ENCODE measurements around the gene GSN. TPM values are rescaled to one million over a fixed set of nuclear protein-coding genes. Genes with fewer than 3 reads are reported as not detected.

GSN gene
- total RNA-seq, 4 donors from 2014 or later: 628 to 986 (median 782) TPM

- intact Hi-C loops (cut with DNase I; ENCODE audit: low total_unique reads) (no loop called here), in situ Hi-C loops (cut with MboI; ENCODE audit: low pct_ligation_motif_present in 1 of 4, low pct_unique_long_range_greater_than_20kb in 1 of 4, low sequenced_read_pairs in 3 of 4) (loop anchor here in 3 of 4 donors (10.0 to 25.0 kb wide), 2 partner anchors 91 to 93 kb away; partner anchors contain the start of gene RAB14 (in 2 of the 3))
- H3K36me3 ChIP-seq: peaks cover 0 to 31% (median 9%) of the 10 kb centered on the region in 4 donors
- TF ChIP-seq CTCF (IDR thresholded peaks at IDR 0.05): no peak
- no peak for TF ChIP-seq POLR2A (IDR thresholded peaks at IDR 0.05)
- TF ChIP-seq EP300 (IDR thresholded peaks at IDR 0.05; ENCODE audit: low read depth): no peak
- no peak for TF ChIP-seq POLR2AphosphoS5 (IDR thresholded peaks at IDR 0.05)
- peak overlapping the region; percentile 29 to 86 (median 71) for H3K27ac ChIP-seq
- peak; percentile 54 for DNase-seq
- 65 to 100% methylated on average over 1 to 13 of the region's 13 CpGs for WGBS, 2 donors (ENCODE audit: low coverage in 1 of 2)
- H3K4me3 ChIP-seq: no peak overlapping the region
- no peaks in the 10 kb centered on the region for H3K9me3 ChIP-seq
- no peaks in the 10 kb centered on the region for H3K27me3 ChIP-seq
- H3K4me1 ChIP-seq: peaks cover 21 to 48% (median 29%) of the 10 kb centered on the region in 4 donors
Observed at GRCh38 chr9:121305269-121305994, 37.5 kb downstream of the GSN start.

GRCh38 chr9:121307976-121308375 is 40.0 kb downstream of the GSN start:
- Histone ChIP-seq H3K27ac (peak overlapping the region in 1 of 4 donors; percentile 26), H3K4me3 (no peak overlapping the region), H3K4me1 (peaks cover 12 to 27% (median 13%) of the 10 kb centered on the region in 4 donors), H3K27me3 (no peaks in the 10 kb centered on the region), H3K9me3 (no peaks in the 10 kb centered on the region), H3K36me3 (peaks cover 0 to 48% (median 20%) of the 10 kb centered on the region in 4 donors)
- in situ Hi-C loops (cut with MboI; ENCODE audit: low pct_ligation_motif_present in 1 of 4, low pct_unique_long_range_greater_than_20kb in 1 of 4, low sequenced_read_pairs in 3 of 4) (loop anchor here in 3 of 4 donors (10.0 to 25.0 kb wide), 2 partner anchors 93 to 96 kb away; partner anchors contain the start of gene RAB14 (in 2 of the 3)), intact Hi-C loops (cut with DNase I; ENCODE audit: low total_unique reads) (no loop called here)
- 88% methylated on average over 1 of the region's 2 CpGs; no CpG with 5 or more reads in 1 of the 2 donors for WGBS, 2 donors (ENCODE audit: low coverage in 1 of 2)
- DNase-seq: no peak
- TF ChIP-seq CTCF (IDR thresholded peaks at IDR 0.05): no peak
- TF ChIP-seq POLR2AphosphoS5 (IDR thresholded peaks at IDR 0.05): no peak
- no peak for TF ChIP-seq EP300 (IDR thresholded peaks at IDR 0.05; ENCODE audit: low read depth)
- TF ChIP-seq POLR2A (IDR thresholded peaks at IDR 0.05): no peak

- Histone ChIP-seq H3K4me1 (peaks cover 7 to 19% (median 10%) of the 10 kb centered on the region in 4 donors), H3K4me3 (no peak overlapping the region), H3K9me3 (no peaks in the 10 kb centered on the region), H3K27ac (peak overlapping the region in 1 of 4 donors; percentile 30), H3K36me3 (peaks cover 0 to 47% (median 21%) of the 10 kb centered on the region in 4 donors), H3K27me3 (no peaks in the 10 kb centered on the region)
- TF ChIP-seq EP300 (IDR thresholded peaks at IDR 0.05; ENCODE audit: low read depth): no peak
- no peak for TF ChIP-seq CTCF (IDR thresholded peaks at IDR 0.05)
- no peak for TF ChIP-seq POLR2A (IDR thresholded peaks at IDR 0.05)
- TF ChIP-seq POLR2AphosphoS5 (IDR thresholded peaks at IDR 0.05): no peak
- 91% methylated on average over 13 of the region's 13 CpGs; no CpG with 5 or more reads in 1 of the 2 donors for WGBS, 2 donors (ENCODE audit: low coverage in 1 of 2)
- DNase-seq: no peak
- in situ Hi-C loops (cut with MboI; ENCODE audit: low pct_ligation_motif_present in 1 of 4, low pct_unique_long_range_greater_than_20kb in 1 of 4, low sequenced_read_pairs in 3 of 4): loop anchor here in 3 of 4 donors (10.0 to 25.0 kb wide), 2 partner anchors 94 to 96 kb away; partner anchors contain the start of gene RAB14 (in 2 of the 3)
- intact Hi-C loops (cut with DNase I; ENCODE audit: low total_unique reads): no loop called here
Observed at GRCh38 chr9:121308765-121309164, 40.8 kb downstream of the GSN start.

GRCh38 chr9:121309171-121309570 is 41.2 kb downstream of the GSN start:
- 88% methylated on average over 6 of the region's 6 CpGs; no CpG with 5 or more reads in 1 of the 2 donors for WGBS, 2 donors (ENCODE audit: low coverage in 1 of 2)
- no peak for DNase-seq
- H3K27me3 ChIP-seq: no peaks in the 10 kb centered on the region
- no peak overlapping the region for H3K4me3 ChIP-seq
- peaks cover 3 to 15% (median 5%) of the 10 kb centered on the region in 4 donors for H3K4me1 ChIP-seq
- peak overlapping the region in 1 of 4 donors; percentile 30 for H3K27ac ChIP-seq
- TF ChIP-seq POLR2AphosphoS5 (IDR thresholded peaks at IDR 0.05) (no peak), CTCF (IDR thresholded peaks at IDR 0.05) (no peak)
- in situ Hi-C loops (cut with MboI; ENCODE audit: low pct_ligation_motif_present in 1 of 4, low pct_unique_long_range_greater_than_20kb in 1 of 4, low sequenced_read_pairs in 3 of 4) (loop anchor here in 3 of 4 donors (10.0 to 25.0 kb wide), 2 partner anchors 94 to 97 kb away; partner anchors contain the start of gene RAB14 (in 2 of the 3)), intact Hi-C loops (cut with DNase I; ENCODE audit: low total_unique reads) (no loop called here)
- no peaks in the 10 kb centered on the region for H3K9me3 ChIP-seq
- H3K36me3 ChIP-seq: peaks cover 0 to 48% (median 23%) of the 10 kb centered on the region in 4 donors

Measured in transverse colon (tissue), 4 donors.